ENCODE measurements around the gene MYO1H.

Gene MYO1H

DNA sequence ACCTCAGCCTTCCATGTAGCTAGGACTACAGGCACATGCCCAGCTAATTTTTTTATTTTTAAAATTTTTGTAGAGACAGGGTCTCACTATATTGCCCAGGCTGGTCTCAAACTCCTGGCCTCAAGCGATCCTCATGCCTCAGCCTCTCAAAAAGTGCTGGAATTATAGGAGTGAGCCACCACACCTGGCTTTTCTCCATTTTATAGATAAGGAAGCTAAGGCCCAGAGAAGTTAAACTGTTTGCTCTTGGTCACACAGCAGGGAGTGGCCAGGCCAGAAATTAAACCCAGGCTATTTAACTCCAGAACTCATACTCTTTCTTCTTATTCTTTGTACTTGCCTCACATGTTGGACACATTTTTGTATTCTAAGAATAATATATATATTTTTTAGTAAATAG is 146.2 kb downstream of the MYO1H start:
- DNase-seq (ENCODE audit: low read depth): no peak

DNA sequence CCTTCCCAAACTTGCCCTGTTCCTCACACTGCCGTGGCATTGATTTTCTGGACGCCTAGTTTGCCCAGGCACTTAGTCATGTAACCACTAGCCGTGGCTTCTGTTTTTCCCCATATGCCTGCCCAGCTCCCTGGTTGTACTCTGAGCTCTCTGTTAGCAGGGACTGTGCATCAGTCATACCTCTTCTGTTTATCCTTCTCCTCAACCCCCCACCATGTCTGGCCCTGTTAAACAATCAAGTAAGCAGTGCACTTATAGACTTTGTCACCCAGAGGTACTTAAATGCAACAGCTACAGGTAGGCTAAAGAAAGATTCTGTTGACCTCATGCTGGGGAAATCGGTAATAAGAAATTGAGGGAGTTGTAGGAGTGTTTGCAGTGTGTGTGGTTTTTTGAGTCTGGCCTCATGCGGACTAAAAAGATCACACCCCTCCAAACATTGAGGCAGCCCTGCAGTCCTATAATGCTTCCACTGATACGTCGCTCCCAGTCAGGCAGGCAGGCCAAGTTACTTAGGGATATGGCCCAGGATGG is 146.7 kb downstream of the MYO1H start:
- no peak for DNase-seq (ENCODE audit: low read depth)

DNA sequence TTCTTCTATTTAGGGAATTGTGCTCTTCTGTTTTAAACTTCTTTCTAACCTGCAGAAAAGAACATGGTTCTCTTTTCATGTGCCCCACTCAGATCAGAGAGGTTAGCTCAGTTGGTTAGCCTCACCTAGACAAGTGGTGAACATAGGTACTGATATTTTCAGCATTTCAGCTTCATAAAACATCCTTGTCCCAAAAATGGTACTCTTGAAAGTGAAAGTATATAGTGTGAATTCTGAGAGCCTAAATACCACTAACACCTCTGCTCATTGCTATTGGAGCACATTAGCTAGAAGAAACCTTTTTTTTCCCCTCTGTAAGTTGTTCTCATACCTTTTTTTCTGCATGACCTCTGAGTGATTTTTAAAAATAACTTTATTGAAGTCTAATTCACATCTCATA is 147.3 kb downstream of the MYO1H start:
- no peak for DNase-seq (ENCODE audit: low read depth)

DNA sequence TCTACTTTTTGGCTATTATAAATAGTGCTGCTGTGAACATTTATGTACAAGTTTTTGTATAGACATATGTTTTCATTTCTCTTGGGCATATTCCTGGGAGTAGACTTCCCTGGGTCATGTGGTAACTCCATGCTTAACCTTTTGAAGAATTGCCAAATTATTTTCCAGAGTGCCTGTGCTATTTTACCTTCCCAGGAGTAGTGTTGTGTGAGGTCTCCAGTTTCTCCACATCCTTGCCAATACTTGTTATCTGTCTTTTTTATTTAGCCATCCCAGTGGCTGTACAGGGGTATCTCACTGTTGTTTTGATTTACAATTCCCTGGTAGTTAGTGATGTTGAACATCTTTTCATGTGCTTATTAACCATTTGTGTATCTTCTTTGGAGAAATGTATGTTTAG is 148.6 kb downstream of the MYO1H start:
- no peak for DNase-seq (ENCODE audit: low read depth)

DNA sequence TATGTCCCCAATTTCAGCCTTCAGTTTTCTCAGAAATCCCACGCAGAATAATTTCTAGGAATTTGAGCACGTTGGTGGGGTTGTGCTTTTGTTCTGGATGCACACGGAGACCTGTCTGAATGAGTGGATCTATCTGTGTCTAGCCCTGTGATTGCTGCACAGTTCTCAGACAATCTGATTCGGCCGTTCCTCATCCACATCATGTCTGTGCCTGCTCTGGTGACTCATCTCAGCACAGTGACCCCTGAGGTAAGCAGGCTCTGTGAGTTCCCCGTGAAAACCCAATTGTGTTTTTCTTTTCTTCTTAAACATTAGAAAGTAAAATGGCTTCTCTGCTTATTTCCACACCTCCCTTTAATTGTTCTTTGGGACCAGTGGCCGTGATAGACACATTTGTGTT is 150.0 kb downstream of the MYO1H start:
- DNase-seq (ENCODE audit: low read depth): no peak

Data from stimulated activated CD8-positive, alpha-beta memory T cell treated with anti-CD3 and anti-CD28 coated beads, Interleukin-12 subunit alpha, Interleukin-12 subunit beta, amount 100 ng/mL, for 4 hours (primary cell).